Ascending aorta (tissue), 2 donors: Measurements from ENCODE around the gene TMIGD1. TPM values are rescaled to one million over a fixed set of nuclear protein-coding genes. Genes with fewer than 3 reads are reported as not detected.

Experiments used
- DNase-seq, 2 donors: peaks; one replicate each; pipeline ENCODE4 v3.0.0-alpha.2; 2019; ENCODE audit warnings: low spot score in 2 of 2
- H3K27ac ChIP-seq, 2 donors: fragments of 200-600 bp; sonication (generic); one replicate each; pipeline ENCODE4 v1.5.1; 2016 to 2017; ENCODE audit warnings: mild to moderate bottlenecking in 1 of 2
- H3K27me3 ChIP-seq: fragments of 200-600 bp; sonication (generic); one replicate; pipeline ENCODE4 v1.5.1; 2017
- H3K36me3 ChIP-seq, 2 donors: fragments of 200-600 bp; sonication (generic); one replicate each; pipeline ENCODE4 v1.5.1; 2016
- H3K4me1 ChIP-seq, 2 donors: fragments of 200-600 bp; sonication (generic); one replicate each; pipeline ENCODE4 v1.5.1; 2016 to 2017; ENCODE audit warnings: mild to moderate bottlenecking in 1 of 2
- H3K4me3 ChIP-seq, 2 donors: fragments of 200-600 bp; sonication (generic); one replicate each; pipeline ENCODE4 v1.5.1; 2016 to 2017; ENCODE audit warnings: mild to moderate bottlenecking in 1 of 2
- H3K9me3 ChIP-seq, 2 donors: fragments of 200-600 bp; sonication (generic); one replicate each; pipeline ENCODE4 v1.5.1; 2016
- intact Hi-C: fragments of 100-400 bp; cut with DNase I; formaldehyde crosslinking; loops from one replicate; pipeline ENCODE4 v1.15.1; 2023
- total RNA-seq: library from RNA; depleted of rRNA; stranded (reverse); fragments of >200 nt; gene quantifications from one replicate; pipeline ENCODE4 v1.1.0, GENCODE V29; 2016
- TF ChIP-seq, protein P1 (sequence below), 3 experiments: fragments of 200-600 bp in 2 of 3; fragments of 450-650 bp in 1 of 3; sonication (generic) in 2 of 3; IDR thresholded peaks; one replicate each; pipeline ENCODE4 v1.5.1; 2016 to 2019; ENCODE audit warnings: antibody characterized with exemption in 3 of 3, mild to moderate bottlenecking in 1 of 3, moderate library complexity in 1 of 3

The TMIGD1 gene
- total RNA-seq, 1 donor from 2014 or later, result not detected

GRCh38 chr17:30291543-30292285 lies 42.1 kb downstream of the TMIGD1 start, which contains the start of gene BLMH:
BLMH (minus strand) TSS chr17:30291944; CDS start chr17:30291819, 125 bp downstream.
- peak in 1 of 2 donors; percentile 89 for DNase-seq
- Histone ChIP-seq H3K4me3 (peak within 1 kb of the TSS; percentile 86), H3K27me3 (no peaks in the 10 kb centered on the region), H3K36me3 (peaks cover 10 to 18% of the 10 kb centered on the region in 2 donors), H3K27ac (peak within 1 kb of the TSS; percentile 91 to 96), H3K9me3 (no peaks in the 10 kb centered on the region), H3K4me1 (peaks cover 2 to 19% of the 10 kb centered on the region in 2 donors)
- intact Hi-C loops, result loop anchor here (1.0 to 5.0 kb wide), 3 partner anchors 87 to 186 kb away; partner anchors contain the start of genes CPD, GOSR1 and NSRP1
- TF ChIP-seq, protein P1, sequence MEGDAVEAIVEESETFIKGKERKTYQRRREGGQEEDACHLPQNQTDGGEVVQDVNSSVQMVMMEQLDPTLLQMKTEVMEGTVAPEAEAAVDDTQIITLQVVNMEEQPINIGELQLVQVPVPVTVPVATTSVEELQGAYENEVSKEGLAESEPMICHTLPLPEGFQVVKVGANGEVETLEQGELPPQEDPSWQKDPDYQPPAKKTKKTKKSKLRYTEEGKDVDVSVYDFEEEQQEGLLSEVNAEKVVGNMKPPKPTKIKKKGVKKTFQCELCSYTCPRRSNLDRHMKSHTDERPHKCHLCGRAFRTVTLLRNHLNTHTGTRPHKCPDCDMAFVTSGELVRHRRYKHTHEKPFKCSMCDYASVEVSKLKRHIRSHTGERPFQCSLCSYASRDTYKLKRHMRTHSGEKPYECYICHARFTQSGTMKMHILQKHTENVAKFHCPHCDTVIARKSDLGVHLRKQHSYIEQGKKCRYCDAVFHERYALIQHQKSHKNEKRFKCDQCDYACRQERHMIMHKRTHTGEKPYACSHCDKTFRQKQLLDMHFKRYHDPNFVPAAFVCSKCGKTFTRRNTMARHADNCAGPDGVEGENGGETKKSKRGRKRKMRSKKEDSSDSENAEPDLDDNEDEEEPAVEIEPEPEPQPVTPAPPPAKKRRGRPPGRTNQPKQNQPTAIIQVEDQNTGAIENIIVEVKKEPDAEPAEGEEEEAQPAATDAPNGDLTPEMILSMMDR (IDR thresholded peaks at IDR 0.05), result no peak

- intact Hi-C loops, result loop anchor here (5.0 kb wide), 2 partner anchors 174 to 186 kb away; partner anchors contain the start of genes GOSR1 and NSRP1
- TF ChIP-seq, protein P1 (IDR thresholded peaks at IDR 0.05), result no peak
- H3K4me3 ChIP-seq, result peak overlapping the region; percentile 86
- peak overlapping the region; percentile 91 to 96 for H3K27ac ChIP-seq
- no peak for DNase-seq
- peaks cover 18 to 26% of the 10 kb centered on the region in 2 donors for H3K36me3 ChIP-seq
- no peaks in the 10 kb centered on the region for H3K9me3 ChIP-seq
- H3K4me1 ChIP-seq, result peaks cover 2 to 14% of the 10 kb centered on the region in 2 donors
- no peaks in the 10 kb centered on the region for H3K27me3 ChIP-seq
Measured at GRCh38 chr17:30290696-30291542, 42.9 kb downstream of the TMIGD1 start.

DNA sequence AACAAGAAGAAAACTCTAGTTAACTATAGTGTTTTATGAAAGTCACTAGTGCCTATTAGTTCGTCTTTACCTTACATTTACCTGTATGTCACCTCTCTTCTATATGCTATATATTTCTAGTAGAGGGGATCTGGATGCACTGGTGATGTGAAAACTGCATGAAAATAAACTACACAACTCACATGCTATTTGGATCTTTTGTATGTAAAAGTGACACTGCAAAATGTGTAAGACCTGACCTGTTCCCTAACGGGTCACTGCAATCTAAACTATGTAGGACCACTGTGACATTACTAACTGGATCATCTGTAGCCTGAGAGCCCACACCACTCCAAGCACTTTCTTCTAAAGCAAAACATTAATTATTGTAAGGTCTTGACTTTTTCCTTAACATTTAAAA lies 43.8 kb downstream of the TMIGD1 start:
- Histone ChIP-seq H3K36me3 (peaks cover 25 to 35% of the 10 kb centered on the region in 2 donors), H3K27me3 (no peaks in the 10 kb centered on the region), H3K4me3 (peak overlapping the region in 1 of 2 donors; percentile 86), H3K27ac (no peak overlapping the region), H3K4me1 (peaks cover 2 to 12% of the 10 kb centered on the region in 2 donors), H3K9me3 (no peaks in the 10 kb centered on the region)
- DNase-seq, result no peak
- TF ChIP-seq, protein P1 (IDR thresholded peaks at IDR 0.05), result no peak
- intact Hi-C loops, result loop anchor here (5.0 kb wide), 2 partner anchors 173 to 187 kb away; partner anchors contain the start of genes GOSR1 and NSRP1

- no peak for DNase-seq
- intact Hi-C loops, result loop anchor here (2.0 to 5.0 kb wide), 2 partner anchors 42 to 154 kb away; partner anchors contain the start of gene SLC6A4
- Histone ChIP-seq H3K4me3 (no peak overlapping the region), H3K27me3 (no peaks in the 10 kb centered on the region), H3K9me3 (no peaks in the 10 kb centered on the region), H3K4me1 (peaks cover 0 to 3% of the 10 kb centered on the region in 2 donors), H3K27ac (no peak overlapping the region), H3K36me3 (peaks cover 23 to 40% of the 10 kb centered on the region in 2 donors)
- TF ChIP-seq, protein P1 (IDR thresholded peaks at IDR 0.05), result no peak
Measured at GRCh38 chr17:30279156-30279555, 54.7 kb downstream of the TMIGD1 start.

- Histone ChIP-seq H3K36me3 (peaks cover 24 to 37% of the 10 kb centered on the region in 2 donors), H3K27me3 (no peaks in the 10 kb centered on the region), H3K4me3 (no peak overlapping the region), H3K27ac (no peak overlapping the region), H3K4me1 (peaks cover 0 to 3% of the 10 kb centered on the region in 2 donors), H3K9me3 (no peaks in the 10 kb centered on the region)
- intact Hi-C loops, result loop anchor here (1.0 to 5.0 kb wide), 3 partner anchors 41 to 174 kb away; partner anchors contain the start of gene SLC6A4
- DNase-seq, result no peak
- TF ChIP-seq, protein P1 (IDR thresholded peaks at IDR 0.05), result peak; percentile 33 to 61 (median 52)
Measured at GRCh38 chr17:30278032-30278431, 55.8 kb downstream of the TMIGD1 start.
